Gastrocnemius medialis (tissue), 4 donors: ENCODE results near the gene SHISA6. TPM values are rescaled to one million over a fixed set of nuclear protein-coding genes. Genes with fewer than 3 reads are reported as not detected.
A peak's percentile ranks its signal among the peaks of the same experiment; 100 is the strongest.

Source experiments
- ATAC-seq, 2 donors: fragments of 150-250 bp; one replicate each; pipeline ENCODE4 v1.9.1; 2016
- DNase-seq, 2 donors: peaks; one replicate each; pipeline ENCODE4 v3.0.0-alpha.2; 2019
- H3K27ac ChIP-seq, 4 donors: fragments of 200-600 bp; sonication (generic); 1 replicate in 1 of 4; 2 replicates in 3 of 4; pipeline ENCODE4 v1.5.1; 2016 to 2018; ENCODE audit warnings: mild to moderate bottlenecking in 2 of 4, moderate library complexity in 1 of 4
- H3K27me3 ChIP-seq, 3 donors: fragments of 200-600 bp; sonication (generic) in 2 of 3; 1 replicate in 1 of 3; 2 replicates in 2 of 3; pipeline versions ENCODE4 v1.5.1 to v1.6.0; 2016 to 2019; ENCODE audit warnings: mild to moderate bottlenecking in 1 of 3, moderate library complexity in 1 of 3
- H3K36me3 ChIP-seq, 2 donors: fragments of 200-600 bp; sonication (generic) in 1 of 2; one replicate each; pipeline ENCODE4 v1.5.1; 2017 to 2018
- H3K4me1 ChIP-seq, 2 donors: fragments of 200-600 bp; sonication (generic) in 1 of 2; one replicate each; pipeline ENCODE4 v1.5.1; 2016 to 2017; ENCODE audit warnings: mild to moderate bottlenecking in 2 of 2
- H3K4me3 ChIP-seq, 4 donors: fragments of 200-600 bp; sonication (generic) in 3 of 4; 1 replicate in 1 of 4; 2 replicates in 3 of 4; pipeline ENCODE4 v1.5.1; 2016 to 2019; ENCODE audit warnings: mild to moderate bottlenecking in 2 of 4
- H3K9me3 ChIP-seq, 3 donors: fragments of 200-600 bp; sonication (generic) in 2 of 3; 1 replicate in 1 of 3; 2 replicates in 2 of 3; pipeline ENCODE4 v1.5.1; 2016 to 2019
- CTCF ChIP-seq, 5 experiments: fragments of 450-650 bp in 3 of 5; fragments of 200-600 bp in 2 of 5; sonication (generic) in 2 of 5; IDR thresholded peaks in 4 of 5; conservative IDR thresholded peaks in 1 of 5; 1 replicate in 4 of 5; 2 replicates in 1 of 5; pipeline ENCODE4 v1.5.1; 2016 to 2019; ENCODE audit warnings: antibody characterized with exemption in 5 of 5, mild to moderate bottlenecking in 3 of 5, moderate library complexity in 3 of 5
- POLR2A ChIP-seq, 2 donors: fragments of 450-650 bp; IDR thresholded peaks; one replicate each; pipeline ENCODE4 v1.6.1; 2017; ENCODE audit warnings: antibody characterized with exemption in 2 of 2, mild to moderate bottlenecking in 2 of 2, moderate library complexity in 2 of 2
- in situ Hi-C, 4 donors: fragments of 200-750 bp; cut with MboI; loops; one replicate each; pipeline versions ENCODE4 v1.15.0 to v1.8.0; 2017; ENCODE audit warnings: low sequenced_read_pairs in 4 of 4
- intact Hi-C: fragments of 100-400 bp; cut with DNase I; formaldehyde crosslinking; loops from one replicate; pipeline ENCODE4 v1.15.1; 2023; ENCODE audit warnings: low total_unique reads
- total RNA-seq, 4 donors: library from RNA; depleted of rRNA; stranded (reverse); fragments of >200 nt; gene quantifications; one replicate each; pipeline versions ENCODE4 v1.1.0 to v1.2.3, GENCODE V29; 2016

The SHISA6 gene
- total RNA-seq, 4 donors from 2014 or later: 0.19 to 0.46 (median 0.31) TPM

- no peak for DNase-seq
- in situ Hi-C loops (no loop called here), intact Hi-C loops (no loop called here)
- Histone ChIP-seq H3K4me1 (no peaks in the 10 kb centered on the region), H3K27ac (no peak overlapping the region), H3K27me3 (no peaks in the 10 kb centered on the region), H3K36me3 (no peaks in the 10 kb centered on the region), H3K9me3 (no peaks in the 10 kb centered on the region), H3K4me3 (no peak overlapping the region)
- TF ChIP-seq CTCF (IDR thresholded peaks at IDR 0.05 in 4 of 5, conservative IDR thresholded peaks at IDR 0.05 in 1 of 5) (no peak), POLR2A (IDR thresholded peaks at IDR 0.05) (no peak)
- peak in 1 of 2 donors; percentile 52 for ATAC-seq
Observed at GRCh38 chr17:11302401-11303186, 61.6 kb downstream of the SHISA6 start.

GRCh38 chr17:11303773-11304394 lies 62.9 kb downstream of the SHISA6 start:
- intact Hi-C loops: no loop called here
- Histone ChIP-seq H3K4me1 (no peaks in the 10 kb centered on the region), H3K36me3 (no peaks in the 10 kb centered on the region), H3K4me3 (no peak overlapping the region), H3K27me3 (no peaks in the 10 kb centered on the region), H3K9me3 (no peaks in the 10 kb centered on the region), H3K27ac (no peak overlapping the region)
- TF ChIP-seq POLR2A (IDR thresholded peaks at IDR 0.05): no peak
- TF ChIP-seq CTCF (IDR thresholded peaks at IDR 0.05 in 4 of 5, conservative IDR thresholded peaks at IDR 0.05 in 1 of 5): no peak
- in situ Hi-C loops: no loop called here
- no peak for ATAC-seq
- DNase-seq: no peak

GRCh38 chr17:11304568-11304967 lies 63.6 kb downstream of the SHISA6 start:
- ATAC-seq (no peak), DNase-seq (no peak)
- H3K4me1 ChIP-seq: no peaks in the 10 kb centered on the region
- no peaks in the 10 kb centered on the region for H3K9me3 ChIP-seq
- intact Hi-C loops: no loop called here
- no peak overlapping the region for H3K4me3 ChIP-seq
- H3K27ac ChIP-seq: no peak overlapping the region
- no peaks in the 10 kb centered on the region for H3K27me3 ChIP-seq
- in situ Hi-C loops: no loop called here
- TF ChIP-seq CTCF (IDR thresholded peaks at IDR 0.05 in 4 of 5, conservative IDR thresholded peaks at IDR 0.05 in 1 of 5): no peak
- no peak for TF ChIP-seq POLR2A (IDR thresholded peaks at IDR 0.05)
- no peaks in the 10 kb centered on the region for H3K36me3 ChIP-seq

- in situ Hi-C loops (no loop called here), intact Hi-C loops (no loop called here)
- Histone ChIP-seq H3K4me3 (no peak overlapping the region), H3K27ac (no peak overlapping the region), H3K36me3 (no peaks in the 10 kb centered on the region), H3K9me3 (no peaks in the 10 kb centered on the region), H3K27me3 (no peaks in the 10 kb centered on the region), H3K4me1 (no peaks in the 10 kb centered on the region)
- TF ChIP-seq POLR2A (IDR thresholded peaks at IDR 0.05) (no peak), CTCF (IDR thresholded peaks at IDR 0.05 in 4 of 5, conservative IDR thresholded peaks at IDR 0.05 in 1 of 5) (no peak)
- ATAC-seq (no peak), DNase-seq (no peak)
Observed at GRCh38 chr17:11305524-11305923, 64.5 kb downstream of the SHISA6 start.
